ENCODE results near the gene CHMP1A.

The CHMP1A gene

GRCh38 chr16:89602273-89602951, 55.1 kb downstream of the CHMP1A start:
- peak; percentile 53 to 75 for DNase-seq

- no peak for DNase-seq
Measured at GRCh38 chr16:89601906-89602272, 55.6 kb downstream of the CHMP1A start.

- no peak for DNase-seq
Measured at GRCh38 chr16:89600956-89601355, 56.6 kb downstream of the CHMP1A start.

GRCh38 chr16:89600427-89600826, 57.1 kb downstream of the CHMP1A start:
- no peak for DNase-seq

- DNase-seq, result no peak
Measured at GRCh38 chr16:89599902-89600301, 57.6 kb downstream of the CHMP1A start.

GRCh38 chr16:89599451-89599858, 58.1 kb downstream of the CHMP1A start:
- DNase-seq, result peak in 1 of 2 experiments; percentile 58

GRCh38 chr16:89598199-89598598, 59.3 kb downstream of the CHMP1A start:
- peak in 1 of 2 experiments; percentile 19 for DNase-seq

- DNase-seq, result no peak
Measured at GRCh38 chr16:89596957-89597649, 60.4 kb downstream of the CHMP1A start.

- DNase-seq, result no peak
Measured at GRCh38 chr16:89596061-89596689, 61.3 kb downstream of the CHMP1A start.

- DNase-seq, result no peak
Measured at GRCh38 chr16:89595330-89596060, 62.0 kb downstream of the CHMP1A start.

All from SW 1271 (cell line).